Measurements from ENCODE around the gene AACS.

The AACS gene

GRCh38 chr12:125159702-125160101, 94.5 kb downstream of the AACS start:
- no peak for DNase-seq

- no peak for DNase-seq
These were observed 95.2 kb downstream of the AACS start for GRCh38 chr12:125160281-125160955.

- no peak for DNase-seq
These were observed 96.4 kb downstream of the AACS start for GRCh38 chr12:125161712-125162022.

GRCh38 chr12:125162489-125163028, 97.3 kb downstream of the AACS start:
- no peak for DNase-seq

- DNase-seq = no peak
These were observed 97.9 kb downstream of the AACS start for GRCh38 chr12:125163148-125163547.

- no peak for DNase-seq
These were observed 99.3 kb downstream of the AACS start for GRCh38 chr12:125164541-125164940.

- DNase-seq = no peak
These were observed 100.8 kb downstream of the AACS start for GRCh38 chr12:125166041-125166440.

- DNase-seq = no peak
These were observed 102.4 kb downstream of the AACS start for GRCh38 chr12:125167658-125168057.

GRCh38 chr12:125169451-125169850, 104.2 kb downstream of the AACS start:
- no peak for DNase-seq

- DNase-seq = no peak
These were observed 104.6 kb downstream of the AACS start for GRCh38 chr12:125169870-125170269.

- no peak for DNase-seq
These were observed 106.0 kb downstream of the AACS start for GRCh38 chr12:125171267-125171666.

GRCh38 chr12:125172231-125172850, 107.1 kb downstream of the AACS start:
- no peak for DNase-seq

GRCh38 chr12:125175576-125175975, 110.3 kb downstream of the AACS start:
- DNase-seq = no peak

GRCh38 chr12:125178222-125178621, 113.0 kb downstream of the AACS start:
- no peak for DNase-seq

- no peak for DNase-seq
These were observed 114.9 kb downstream of the AACS start for GRCh38 chr12:125180144-125180543.

- DNase-seq = no peak
These were observed 115.9 kb downstream of the AACS start for GRCh38 chr12:125181107-125181506.

- DNase-seq = peak; percentile 64 to 73
These were observed 118.2 kb downstream of the AACS start for GRCh38 chr12:125183187-125184067.

GRCh38 chr12:125184213-125184967, 119.2 kb downstream of the AACS start:
- no peak for DNase-seq

GRCh38 chr12:125185311-125185739, 120.1 kb downstream of the AACS start:
- DNase-seq = no peak

- peak; percentile 7 to 54 for DNase-seq
These were observed 120.7 kb downstream of the AACS start, which contains the start of gene TMEM132B for GRCh38 chr12:125185740-125186470. TSS of gene TMEM132B (plus strand) at chr12:125186386.

- no peak for DNase-seq
These were observed 121.4 kb downstream of the AACS start for GRCh38 chr12:125186471-125187147.
